HepG2 (cell line): ENCODE results near the gene RAB17. TPM values are rescaled to one million over a fixed set of nuclear protein-coding genes. Genes with fewer than 3 reads are reported as not detected.

ENCODE experiments used
- HNRNPH1 ChIP-seq: fragments of 200-400 bp; formaldehyde crosslinking; optimal IDR thresholded peaks from 2 replicates; pipeline ENCODE3; 2017; ENCODE audit warnings: mild to moderate bottlenecking, low read depth, low read length
- KDM5A ChIP-seq: fragments of 200-600 bp; sonication (generic); IDR thresholded peaks from 2 replicates; pipeline ENCODE4 v1.7.0; 2018; ENCODE audit warnings: antibody characterized with exemption, mild to moderate bottlenecking, low read length, borderline replicate concordance
- ZNF431 ChIP-seq: sonication (generic); formaldehyde crosslinking; IDR thresholded peaks from 2 replicates; pipeline ENCODE4 v1.9.0; 2022; ENCODE audit warnings: missing genetic modification reagents, low read depth, mild to moderate bottlenecking, borderline replicate concordance
- ZNF605 ChIP-seq: sonication (generic); formaldehyde crosslinking; IDR thresholded peaks from 2 replicates; pipeline ENCODE4 v1.8.0; 2022; ENCODE audit warnings: mild to moderate bottlenecking, missing genetic modification reagents
- ZNF660 ChIP-seq: sonication (generic); formaldehyde crosslinking; IDR thresholded peaks from 2 replicates; pipeline ENCODE4 v1.5.1; 2020; ENCODE audit warnings: mild to moderate bottlenecking, low read depth, missing genetic modification reagents, borderline replicate concordance
- ZNF878 ChIP-seq: sonication (generic); formaldehyde crosslinking; IDR thresholded peaks from 2 replicates; pipeline ENCODE4 v1.8.1; 2023; ENCODE audit warnings: mild to moderate bottlenecking, missing genetic modification reagents, moderate library complexity
- polyA plus RNA-seq, 8 experiments: library from polyadenylated mRNA; depleted of rRNA in 3 of 8; stranded (reverse) in 7 of 8; unstranded in 1 of 8; fragments of >200 nt; fragmentation: Illumina TruSeq in 4 of 8; extraction: Trizol in 4 of 8; gene quantifications; 2 replicates each; pipeline versions ENCODE4 v1.2.1 to v1.2.3, GENCODE V29; 2011 to 2016; ENCODE audit warnings: low read depth in 4 of 8, missing spikeins in 1 of 8, mixed read lengths in 1 of 8; ENCODE audit not compliant: insufficient read depth in 1 of 8
- total RNA-seq, 5 experiments: library from RNA; depleted of rRNA; stranded (reverse); fragments of >200 nt; fragmentation: Illumina TruSeq; extraction: Trizol; gene quantifications; 2 replicates each; pipeline ENCODE4 v1.2.3, GENCODE V29; 2016; ENCODE audit warnings: low read depth in 1 of 5
- TF ChIP-seq, protein P1 (sequence below): sonication (generic); formaldehyde crosslinking; IDR thresholded peaks from 2 replicates; pipeline ENCODE4 v1.4.0; 2020; ENCODE audit warnings: missing genetic modification reagents
- TF ChIP-seq, protein P2 (sequence below): IDR thresholded peaks from 2 replicates; pipeline ENCODE4 v1.6.1; 2016; ENCODE audit warnings: missing compliant biosample characterization, missing genetic modification reagents, borderline replicate concordance

RAB17 gene
- total and polyA plus RNA-seq, 2 of the 13 experiments (the other 11 are each of a cell fraction or from before 2014, with no cell fraction given), result 68.0 to 124 TPM

DNA sequence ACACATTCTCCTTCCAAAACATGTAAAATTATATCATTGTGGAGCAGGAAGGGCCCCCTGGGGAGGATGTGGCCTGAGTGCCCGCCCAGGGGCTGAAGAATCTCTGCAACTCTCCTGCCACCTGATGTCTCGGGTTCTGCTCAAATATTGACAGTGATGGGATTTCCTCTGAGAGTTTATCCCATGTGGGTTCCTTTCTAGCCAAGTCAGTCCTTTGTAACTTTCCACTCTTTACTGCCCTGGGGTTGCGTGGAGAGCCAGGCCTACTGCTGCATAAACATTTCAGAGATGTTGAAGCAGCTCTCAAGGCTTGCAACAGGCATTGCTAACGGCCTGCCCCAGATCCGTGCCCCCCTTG lies 4.0 kb upstream of the RAB17 start (continued):
- TF ChIP-seq KDM5A (no peak), HNRNPH1 (no peak), ZNF878 (CRISPR knock-in tag) (no peak; the same call in 1 of the 2 replicates), ZNF431 (no peak), ZNF660 (CRISPR knock-in tag) (no peak), ZNF605 (no peak)
- TF ChIP-seq, protein P1, sequence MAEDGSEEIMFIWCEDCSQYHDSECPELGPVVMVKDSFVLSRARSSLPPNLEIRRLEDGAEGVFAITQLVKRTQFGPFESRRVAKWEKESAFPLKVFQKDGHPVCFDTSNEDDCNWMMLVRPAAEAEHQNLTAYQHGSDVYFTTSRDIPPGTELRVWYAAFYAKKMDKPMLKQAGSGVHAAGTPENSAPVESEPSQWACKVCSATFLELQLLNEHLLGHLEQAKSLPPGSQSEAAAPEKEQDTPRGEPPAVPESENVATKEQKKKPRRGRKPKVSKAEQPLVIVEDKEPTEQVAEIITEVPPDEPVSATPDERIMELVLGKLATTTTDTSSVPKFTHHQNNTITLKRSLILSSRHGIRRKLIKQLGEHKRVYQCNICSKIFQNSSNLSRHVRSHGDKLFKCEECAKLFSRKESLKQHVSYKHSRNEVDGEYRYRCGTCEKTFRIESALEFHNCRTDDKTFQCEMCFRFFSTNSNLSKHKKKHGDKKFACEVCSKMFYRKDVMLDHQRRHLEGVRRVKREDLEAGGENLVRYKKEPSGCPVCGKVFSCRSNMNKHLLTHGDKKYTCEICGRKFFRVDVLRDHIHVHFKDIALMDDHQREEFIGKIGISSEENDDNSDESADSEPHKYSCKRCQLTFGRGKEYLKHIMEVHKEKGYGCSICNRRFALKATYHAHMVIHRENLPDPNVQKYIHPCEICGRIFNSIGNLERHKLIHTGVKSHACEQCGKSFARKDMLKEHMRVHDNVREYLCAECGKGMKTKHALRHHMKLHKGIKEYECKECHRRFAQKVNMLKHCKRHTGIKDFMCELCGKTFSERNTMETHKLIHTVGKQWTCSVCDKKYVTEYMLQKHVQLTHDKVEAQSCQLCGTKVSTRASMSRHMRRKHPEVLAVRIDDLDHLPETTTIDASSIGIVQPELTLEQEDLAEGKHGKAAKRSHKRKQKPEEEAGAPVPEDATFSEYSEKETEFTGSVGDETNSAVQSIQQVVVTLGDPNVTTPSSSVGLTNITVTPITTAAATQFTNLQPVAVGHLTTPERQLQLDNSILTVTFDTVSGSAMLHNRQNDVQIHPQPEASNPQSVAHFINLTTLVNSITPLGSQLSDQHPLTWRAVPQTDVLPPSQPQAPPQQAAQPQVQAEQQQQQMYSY (CRISPR knock-in tag), result peak; percentile 55; the same call in 1 of the 2 replicates
- TF ChIP-seq, protein P2, sequence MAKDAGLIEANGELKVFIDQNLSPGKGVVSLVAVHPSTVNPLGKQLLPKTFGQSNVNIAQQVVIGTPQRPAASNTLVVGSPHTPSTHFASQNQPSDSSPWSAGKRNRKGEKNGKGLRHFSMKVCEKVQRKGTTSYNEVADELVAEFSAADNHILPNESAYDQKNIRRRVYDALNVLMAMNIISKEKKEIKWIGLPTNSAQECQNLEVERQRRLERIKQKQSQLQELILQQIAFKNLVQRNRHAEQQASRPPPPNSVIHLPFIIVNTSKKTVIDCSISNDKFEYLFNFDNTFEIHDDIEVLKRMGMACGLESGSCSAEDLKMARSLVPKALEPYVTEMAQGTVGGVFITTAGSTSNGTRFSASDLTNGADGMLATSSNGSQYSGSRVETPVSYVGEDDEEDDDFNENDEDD (CRISPR knock-in tag), result no peak
